Thyroid gland (tissue), 4 donors: Measurements from ENCODE around the gene TMA7.

Experiments used
- CTCF ChIP-seq, 6 experiments: fragments of 200-600 bp in 3 of 6; fragments of 450-650 bp in 3 of 6; sonication (generic) in 3 of 6; IDR thresholded peaks; one replicate each; pipeline ENCODE4 v1.5.1; 2016 to 2019; ENCODE audit warnings: antibody characterized with exemption in 6 of 6, mild to moderate bottlenecking in 2 of 6, inconsistent platforms in 1 of 6, moderate library complexity in 1 of 6
- POLR2A ChIP-seq, 2 donors: fragments of 450-650 bp; IDR thresholded peaks; one replicate each; pipeline ENCODE4 v1.6.1; 2017; ENCODE audit warnings: antibody characterized with exemption in 2 of 2, mild to moderate bottlenecking in 2 of 2, moderate library complexity in 1 of 2

GRCh38 chr3:48464713-48465221 lies 24.7 kb downstream of the TMA7 start:
- no peak for TF ChIP-seq CTCF (IDR thresholded peaks at IDR 0.05)
- no peak for TF ChIP-seq POLR2A (IDR thresholded peaks at IDR 0.05)
